Stimulated activated CD4-positive, alpha-beta T cell treated with anti-CD3 and anti-CD28 coated beads, TNF-alpha, amount 100 ng/mL, for 1 hour (primary cell): ENCODE results near the gene UPP2.

Experiments used
- DNase-seq, 3 donors: peaks; one replicate each; pipeline ENCODE4 v3.0.0-alpha.2; 2020; ENCODE audit warnings: low read depth in 3 of 3, low spot score in 1 of 3

The UPP2 gene

GRCh38 chr2:158104903-158105302 is 3.2 kb downstream of the UPP2 start:
- DNase-seq = no peak

- DNase-seq = no peak
These were observed 11.3 kb downstream of the UPP2 start for GRCh38 chr2:158112992-158113391.

DNA sequence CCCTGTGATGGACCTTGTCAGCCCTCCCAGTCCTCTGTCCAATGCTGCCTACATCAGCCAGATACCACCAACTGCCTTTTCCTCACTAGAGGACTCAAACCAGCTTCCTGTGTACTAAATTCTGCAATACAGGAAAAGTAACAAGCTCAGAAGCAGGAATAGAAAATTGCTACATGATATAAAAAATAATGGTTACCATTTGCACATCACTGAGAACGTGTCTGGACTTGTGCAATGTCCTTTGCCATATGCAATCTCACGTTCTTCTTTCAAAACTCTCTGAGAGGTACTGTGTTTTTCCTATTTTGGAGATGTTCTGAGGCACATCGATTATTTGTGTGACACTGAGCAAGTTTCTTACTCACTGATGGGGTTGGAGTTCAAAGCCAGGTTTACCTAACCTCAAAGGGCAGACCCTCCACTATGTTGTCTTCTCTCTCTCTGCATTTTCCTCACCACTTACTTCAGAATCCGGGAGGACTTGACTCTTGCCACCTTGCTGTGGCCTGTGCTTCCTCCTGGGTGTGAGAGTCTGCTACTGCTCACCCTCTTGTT is 12.1 kb downstream of the UPP2 start:
- no peak for DNase-seq

DNA sequence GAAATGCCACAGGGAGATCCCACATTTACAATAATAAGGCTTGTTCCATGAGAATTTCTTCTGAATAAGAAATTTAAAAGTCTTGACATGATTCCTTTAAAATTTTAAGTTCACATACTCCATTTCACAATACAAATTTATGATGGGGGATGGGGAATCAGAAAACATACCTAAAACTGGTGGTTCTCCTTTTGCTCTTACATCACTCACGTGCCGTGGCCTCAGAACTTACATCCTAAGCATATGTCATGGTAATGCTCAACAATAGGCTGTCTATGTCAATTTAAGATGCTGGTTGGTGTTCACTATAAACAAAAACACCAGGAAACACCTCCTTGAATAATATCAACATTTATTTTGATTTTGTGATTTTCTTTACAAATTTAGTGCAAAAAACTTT is 12.8 kb downstream of the UPP2 start:
- DNase-seq = no peak

GRCh38 chr2:158115202-158115767 is 13.6 kb downstream of the UPP2 start:
- no peak for DNase-seq

- DNase-seq = no peak
These were observed 15.3 kb downstream of the UPP2 start for GRCh38 chr2:158116936-158117335.

DNA sequence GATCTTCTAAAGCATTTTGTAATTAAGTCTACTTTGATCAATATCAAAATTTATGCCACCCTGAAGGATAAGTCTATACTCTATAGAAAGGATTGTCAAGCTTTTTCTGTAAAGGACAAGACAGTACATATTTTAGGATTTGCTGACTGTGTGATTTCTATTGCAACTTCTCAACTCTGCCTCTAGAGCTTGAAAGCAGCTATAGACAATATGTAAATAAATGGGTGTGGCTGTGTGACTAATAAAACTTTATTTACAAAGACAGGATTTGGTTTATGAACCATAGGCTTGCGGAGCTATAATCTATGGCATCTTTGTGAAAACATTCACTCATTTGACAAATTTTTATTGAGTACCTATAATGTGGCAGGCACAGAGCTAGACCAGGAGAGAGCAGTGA is 18.4 kb downstream of the UPP2 start:
- DNase-seq = no peak

DNA sequence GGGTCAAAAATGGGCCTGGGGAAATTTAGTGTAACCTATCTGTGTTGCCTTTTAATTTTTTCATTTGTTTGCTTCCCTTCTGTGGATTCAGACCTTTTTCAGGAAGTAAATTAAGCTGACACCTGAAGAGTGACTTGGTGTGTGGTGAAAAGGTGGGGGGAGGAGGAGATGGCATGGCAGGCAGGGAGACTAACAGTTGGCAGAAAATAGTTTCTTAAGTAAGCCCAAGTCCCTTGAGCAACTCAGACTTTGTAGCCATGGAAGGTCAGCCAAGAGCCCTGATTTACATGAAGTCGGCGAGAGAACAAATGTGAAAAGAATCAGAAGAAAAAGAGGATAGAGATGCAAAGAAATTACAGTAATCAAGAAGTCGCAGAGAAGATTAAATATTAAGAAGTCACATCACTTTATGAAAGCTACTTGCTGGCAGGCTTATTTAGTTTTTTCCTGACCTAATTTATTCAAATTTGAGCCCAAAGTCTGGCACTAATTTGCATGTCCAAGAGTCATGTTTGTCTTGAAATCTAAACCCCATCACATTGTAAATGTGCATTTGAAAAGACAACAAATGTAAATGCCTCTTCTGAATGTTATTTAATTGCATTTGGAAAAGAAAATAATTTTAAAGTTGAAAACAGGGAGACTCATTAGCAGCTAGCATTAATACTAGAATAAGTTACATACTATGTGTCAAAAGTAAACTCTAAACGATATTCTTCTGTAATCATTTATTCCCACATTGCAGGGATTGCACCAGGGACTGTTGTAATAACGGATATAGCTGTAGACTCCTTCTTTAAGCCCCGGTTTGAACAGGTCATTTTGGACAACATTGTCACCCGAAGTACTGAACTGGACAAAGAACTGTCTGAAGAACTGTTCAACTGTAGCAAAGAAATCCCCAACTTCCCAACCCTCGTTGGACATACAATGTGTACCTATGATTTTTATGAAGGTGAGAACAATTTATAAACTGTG is 19.3 kb downstream of the UPP2 start:
- DNase-seq = no peak

GRCh38 chr2:158124896-158125295 is 23.2 kb downstream of the UPP2 start:
- DNase-seq = no peak

DNA sequence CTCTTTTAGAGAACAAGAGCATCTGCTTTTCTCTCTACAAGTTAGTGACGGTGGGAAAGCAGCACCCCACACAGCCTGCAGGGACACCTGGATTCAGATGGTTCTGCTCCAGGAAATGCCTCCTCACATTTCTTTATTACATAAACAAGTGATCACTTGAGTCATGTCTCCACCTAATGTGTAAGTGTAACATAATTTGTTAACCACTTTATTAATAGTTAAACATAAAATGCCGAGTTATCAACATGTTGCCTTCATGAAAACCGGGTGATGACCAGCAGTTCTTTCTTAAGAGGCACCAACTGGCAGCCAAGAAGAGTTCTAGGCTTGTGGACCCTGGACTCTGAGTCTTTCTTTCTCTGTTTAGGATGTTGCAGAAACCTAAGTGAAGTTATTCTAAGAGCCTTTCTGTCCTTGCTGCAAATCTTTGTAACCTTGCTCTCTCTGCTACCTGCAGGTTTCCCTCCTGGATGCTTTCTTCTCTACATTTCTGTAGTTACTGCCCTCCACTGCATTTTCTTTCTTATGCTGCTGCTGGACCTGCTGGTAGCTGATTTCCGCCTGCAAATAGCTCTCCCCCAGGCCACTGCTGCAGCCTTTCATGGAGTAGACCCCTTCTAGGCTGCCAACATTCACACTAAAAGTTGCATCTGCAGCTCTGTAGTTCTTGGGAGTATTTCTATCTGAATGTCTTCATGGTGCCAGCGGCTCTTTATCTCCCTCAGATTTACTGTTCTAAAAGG is 24.3 kb downstream of the UPP2 start:
- no peak for DNase-seq

DNA sequence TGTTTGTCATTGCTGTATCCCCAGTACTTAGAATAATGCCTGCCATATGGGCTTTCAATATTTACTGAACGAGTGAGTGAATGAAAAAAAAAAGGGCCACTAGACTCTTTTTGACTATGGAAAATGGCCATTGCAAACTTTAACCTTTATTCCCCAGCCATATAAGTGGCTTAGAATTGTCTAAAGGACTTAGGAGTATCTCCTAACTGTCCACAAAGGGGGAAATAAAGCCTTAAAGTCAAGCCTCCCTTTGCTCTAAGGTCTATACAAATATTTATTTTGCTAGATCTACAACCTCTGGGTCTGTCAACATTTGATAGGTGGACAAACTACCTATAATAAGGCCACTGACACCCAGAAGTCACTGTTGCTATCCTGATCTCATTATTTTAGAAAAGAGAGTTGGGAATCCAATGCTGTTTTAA is 25.7 kb downstream of the UPP2 start:
- DNase-seq = no peak

GRCh38 chr2:158128168-158128973 is 26.7 kb downstream of the UPP2 start:
- no peak for DNase-seq

GRCh38 chr2:158129037-158129436 is 27.4 kb downstream of the UPP2 start:
- no peak for DNase-seq

GRCh38 chr2:158130832-158131473 is 29.3 kb downstream of the UPP2 start:
- no peak for DNase-seq

DNA sequence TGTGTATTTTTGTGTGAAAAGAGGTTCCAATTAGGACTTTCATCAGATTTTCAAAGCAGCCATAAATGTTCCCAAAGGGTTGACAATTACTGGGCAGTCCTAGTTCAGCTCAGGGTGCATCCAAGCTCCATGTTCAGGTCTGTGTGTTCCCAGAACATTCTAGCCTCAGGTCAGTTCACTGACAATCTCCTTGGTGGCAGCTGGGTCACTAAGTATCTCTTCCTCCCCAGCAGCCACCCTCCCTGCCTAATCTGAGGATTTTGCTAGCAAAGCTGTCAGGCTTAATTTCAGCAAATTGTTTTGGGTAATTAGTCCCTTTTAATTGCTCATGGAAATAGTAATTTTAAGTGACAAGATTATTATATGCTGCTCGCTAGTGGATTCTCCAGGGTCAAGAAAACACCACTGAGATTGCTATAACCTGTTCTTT is 29.8 kb downstream of the UPP2 start:
- no peak for DNase-seq

DNA sequence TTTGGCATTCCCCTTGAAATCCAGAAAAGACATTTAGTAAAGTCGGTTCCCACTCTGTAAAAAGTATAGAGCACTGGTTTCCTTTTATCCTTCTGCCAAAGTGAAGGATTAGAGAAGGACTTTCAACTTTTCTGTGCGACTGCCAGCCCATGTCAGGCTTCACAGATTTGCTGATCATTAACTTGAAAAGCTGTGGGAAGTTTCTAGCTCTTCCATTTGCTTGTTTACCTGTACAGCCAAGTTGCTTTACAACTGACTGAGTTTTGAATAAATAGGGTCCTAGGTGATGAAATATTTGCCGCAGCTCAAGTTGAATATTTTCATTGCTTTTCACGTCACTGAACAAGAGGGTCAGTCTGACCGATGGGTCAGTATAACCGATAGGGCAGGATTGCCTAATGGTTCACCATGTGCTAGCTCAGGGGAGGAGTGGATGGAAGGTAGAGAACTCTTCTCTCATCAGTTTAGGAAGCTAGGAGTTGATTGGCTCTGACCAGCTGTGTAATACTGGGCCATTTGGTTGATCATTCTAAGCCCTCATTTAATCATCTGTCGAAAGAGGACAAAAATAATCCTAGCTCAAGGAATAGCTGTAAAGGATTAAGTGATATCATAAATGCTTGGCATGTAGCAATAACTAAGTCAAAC is 30.4 kb downstream of the UPP2 start:
- DNase-seq = no peak

GRCh38 chr2:158134055-158134454 is 32.4 kb downstream of the UPP2 start:
- DNase-seq = no peak

DNA sequence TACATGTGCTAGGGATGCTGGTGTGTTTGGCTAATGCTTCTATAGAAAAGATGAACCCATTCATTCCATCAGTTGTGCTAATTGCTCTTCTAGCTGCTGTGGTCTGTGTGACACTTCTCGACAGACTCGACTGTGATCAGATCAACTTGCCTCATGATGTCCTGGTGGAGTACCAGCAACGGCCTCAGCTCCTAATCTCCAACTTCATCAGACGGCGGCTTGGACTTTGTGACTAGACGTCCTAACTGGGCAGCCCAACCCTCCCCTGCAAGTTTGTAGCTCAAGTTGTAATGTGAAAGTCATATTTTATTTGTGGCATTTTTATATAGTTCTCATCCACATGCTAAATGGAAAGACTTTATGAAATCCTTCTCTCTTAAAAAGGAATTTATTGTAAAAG is 33.0 kb downstream of the UPP2 start:
- DNase-seq = no peak

DNA sequence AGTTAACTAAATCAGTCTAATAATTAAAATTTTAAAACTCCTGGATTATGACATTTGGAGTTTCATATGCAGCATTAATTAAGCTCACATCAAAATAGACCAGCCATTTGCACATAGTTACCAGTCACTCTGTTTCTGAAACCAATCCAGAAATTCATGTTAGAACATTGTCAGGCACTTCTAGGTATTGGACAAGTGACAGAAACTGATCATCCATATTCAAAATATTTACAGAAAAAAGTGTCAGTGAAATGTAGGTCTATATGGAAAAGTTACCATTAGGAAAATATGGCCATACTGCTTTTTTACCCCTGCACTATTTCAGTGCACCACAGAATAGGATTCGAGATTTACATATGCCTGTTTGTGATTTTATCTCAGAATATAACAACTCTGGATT is 33.4 kb downstream of the UPP2 start:
- no peak for DNase-seq

GRCh38 chr2:158138255-158138654 is 36.6 kb downstream of the UPP2 start:
- no peak for DNase-seq
